LNCaP clone FGC (cell line): ENCODE measurements around the gene ATAD2B.

Source experiments
- DNase-seq: peaks from one replicate; pipeline ENCODE4 v3.0.0-alpha.2; 2011; ENCODE audit warnings: low read depth
- H3K4me3 ChIP-seq: 2 replicates; pipeline ENCODE4 v1.5.1; 2011; ENCODE audit warnings: mild to moderate bottlenecking, low read depth, low read length, control low read depth
- TF ChIP-seq, protein P1 (sequence below): IDR thresholded peaks from 2 replicates; pipeline ENCODE4 v1.5.1; 2012; ENCODE audit warnings: mild to moderate bottlenecking; ENCODE audit not compliant: control insufficient read depth, insufficient read depth; ENCODE audit errors: extremely low read depth

ATAD2B gene

DNA sequence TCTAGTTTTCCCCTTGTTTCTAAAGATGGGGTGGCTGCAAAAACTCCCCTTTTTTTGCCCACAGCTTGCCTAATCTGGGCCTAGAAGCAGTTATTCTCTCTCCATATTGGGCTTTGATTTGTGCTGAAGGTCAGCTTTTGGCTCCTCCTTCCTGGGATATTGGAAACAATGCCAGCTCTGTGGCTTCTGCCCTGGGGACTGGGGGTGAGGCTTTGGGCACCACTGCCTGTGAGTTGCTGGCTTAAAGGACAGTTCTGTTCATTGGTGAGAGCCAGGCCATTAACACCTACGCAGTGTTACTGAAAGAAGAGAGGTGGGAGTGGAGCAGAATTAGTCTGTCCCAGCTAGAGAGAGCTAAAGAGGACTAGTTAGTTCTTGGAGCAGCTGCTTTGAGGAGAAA, 17.6 kb upstream of the ATAD2B start:
- no peak overlapping the region for H3K4me3 ChIP-seq
- no peak for DNase-seq
- TF ChIP-seq, protein P1, sequence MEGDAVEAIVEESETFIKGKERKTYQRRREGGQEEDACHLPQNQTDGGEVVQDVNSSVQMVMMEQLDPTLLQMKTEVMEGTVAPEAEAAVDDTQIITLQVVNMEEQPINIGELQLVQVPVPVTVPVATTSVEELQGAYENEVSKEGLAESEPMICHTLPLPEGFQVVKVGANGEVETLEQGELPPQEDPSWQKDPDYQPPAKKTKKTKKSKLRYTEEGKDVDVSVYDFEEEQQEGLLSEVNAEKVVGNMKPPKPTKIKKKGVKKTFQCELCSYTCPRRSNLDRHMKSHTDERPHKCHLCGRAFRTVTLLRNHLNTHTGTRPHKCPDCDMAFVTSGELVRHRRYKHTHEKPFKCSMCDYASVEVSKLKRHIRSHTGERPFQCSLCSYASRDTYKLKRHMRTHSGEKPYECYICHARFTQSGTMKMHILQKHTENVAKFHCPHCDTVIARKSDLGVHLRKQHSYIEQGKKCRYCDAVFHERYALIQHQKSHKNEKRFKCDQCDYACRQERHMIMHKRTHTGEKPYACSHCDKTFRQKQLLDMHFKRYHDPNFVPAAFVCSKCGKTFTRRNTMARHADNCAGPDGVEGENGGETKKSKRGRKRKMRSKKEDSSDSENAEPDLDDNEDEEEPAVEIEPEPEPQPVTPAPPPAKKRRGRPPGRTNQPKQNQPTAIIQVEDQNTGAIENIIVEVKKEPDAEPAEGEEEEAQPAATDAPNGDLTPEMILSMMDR = no peak

GRCh38 chr2:23943666-23944065, 16.7 kb upstream of the ATAD2B start:
- no peak for DNase-seq
- no peak overlapping the region for H3K4me3 ChIP-seq
- TF ChIP-seq, protein P1 = no peak

DNA sequence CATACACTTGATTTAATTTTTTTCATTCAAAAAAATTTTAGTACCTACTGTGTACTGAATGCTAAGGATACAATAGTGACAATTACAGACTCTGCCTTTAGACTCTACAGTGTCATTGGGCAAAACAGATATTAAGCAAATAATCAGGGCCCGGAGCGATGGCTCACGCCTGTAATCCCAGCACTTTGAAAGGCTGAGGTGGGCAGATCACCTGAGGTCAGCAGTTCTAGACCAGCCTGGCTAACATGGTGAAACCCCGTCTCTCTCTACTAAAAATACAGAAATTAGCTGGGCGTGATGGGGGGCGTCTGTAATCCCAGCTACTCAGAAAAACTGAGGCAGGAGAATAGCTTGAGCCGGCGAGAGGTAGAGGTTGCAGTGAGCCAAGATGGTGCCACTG, 14.7 kb upstream of the ATAD2B start:
- TF ChIP-seq, protein P1 = no peak
- peak overlapping the region; percentile 57 for H3K4me3 ChIP-seq
- DNase-seq = no peak

- TF ChIP-seq, protein P1 = no peak
- H3K4me3 ChIP-seq = peak overlapping the region; percentile 57
- DNase-seq = no peak
Measured at GRCh38 chr2:23940718-23941620, 14.0 kb upstream of the ATAD2B start.

GRCh38 chr2:23939987-23940717, 13.2 kb upstream of the ATAD2B start, which contains the start of gene UBXN2A:
Gene UBXN2A (plus strand): TSS chr2:23940463. CDS start chr2:23958315, 17,852 bp downstream.
- DNase-seq = no peak

GRCh38 chr2:23934259-23934658, 7.3 kb upstream of the ATAD2B start:
- no peak for DNase-seq
- H3K4me3 ChIP-seq = no peak overlapping the region
- TF ChIP-seq, protein P1 = no peak

More at GRCh38 chr2:23939987-23940717, 13.2 kb upstream of the ATAD2B start, which contains the start of gene UBXN2A:
- peak within 1 kb of the TSS; percentile 57 for H3K4me3 ChIP-seq
- TF ChIP-seq, protein P1 = no peak
